ENCODE measurements around the gene TOMM70.
"Not testable (repeated sequence)": the region's sequence is repeated elsewhere in the genome, so short reads cannot be mapped to it uniquely, and the experiment has no call there.

The TOMM70 gene

DNA sequence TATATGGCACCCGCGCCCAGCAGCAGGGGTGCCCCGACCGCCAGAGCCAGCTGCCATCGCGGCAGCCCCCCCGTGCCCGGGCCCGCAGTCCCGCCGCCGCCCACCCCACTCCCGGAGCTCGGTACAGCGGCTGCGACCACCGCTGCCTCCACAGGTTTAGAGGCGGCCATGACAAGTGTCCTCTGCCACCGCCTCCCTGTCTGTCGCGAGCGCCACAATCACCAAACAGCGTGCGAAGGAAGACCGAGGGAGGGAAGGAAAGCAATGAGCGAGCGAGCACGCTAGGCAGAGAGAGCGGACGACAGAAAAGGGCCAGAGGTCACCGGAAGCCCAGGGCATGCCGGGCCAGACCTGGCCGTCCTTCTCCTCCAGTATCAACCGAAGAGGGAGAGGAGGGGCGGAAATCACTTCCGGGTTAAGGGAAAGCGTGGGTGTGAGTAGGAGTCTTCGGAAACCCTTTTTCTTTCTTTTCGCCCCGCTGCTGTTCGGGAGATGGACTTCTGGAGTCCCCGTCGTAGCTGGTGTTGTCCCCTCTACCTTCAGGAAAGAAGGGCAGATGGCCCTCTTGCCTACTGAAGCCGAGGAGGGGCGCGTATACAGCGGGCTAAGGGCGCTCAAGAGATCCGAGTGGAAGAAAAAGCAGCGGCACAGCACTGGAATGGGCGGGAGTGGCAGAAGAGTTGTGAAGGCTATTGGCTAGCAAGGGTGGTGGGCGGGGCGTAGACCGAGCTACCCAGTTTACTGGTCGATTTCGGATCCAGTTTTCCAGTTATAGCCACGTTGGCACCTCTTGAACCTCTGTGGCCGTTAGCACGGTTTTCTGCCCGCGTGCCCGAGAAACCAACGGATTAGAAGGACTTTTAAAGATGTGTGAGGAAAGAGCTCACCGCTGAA lies at the start of gene TOMM70, which contains the start of gene LNP1:
Gene TOMM70, minus strand, starts transcription at position 310 of the 894 bp plus-strand sequence. Its CDS starts 140 bp downstream, at position 170.
Gene LNP1, plus strand, starts transcription at position 760 of the 894 bp plus-strand sequence. CDS start 28,191 bp downstream, outside the sequence.
- peak; percentile 97 for DNase-seq

GRCh38 chr3:100449214-100449613 lies 48.3 kb upstream of the TOMM70 start:
- DNase-seq: no peak

DNA sequence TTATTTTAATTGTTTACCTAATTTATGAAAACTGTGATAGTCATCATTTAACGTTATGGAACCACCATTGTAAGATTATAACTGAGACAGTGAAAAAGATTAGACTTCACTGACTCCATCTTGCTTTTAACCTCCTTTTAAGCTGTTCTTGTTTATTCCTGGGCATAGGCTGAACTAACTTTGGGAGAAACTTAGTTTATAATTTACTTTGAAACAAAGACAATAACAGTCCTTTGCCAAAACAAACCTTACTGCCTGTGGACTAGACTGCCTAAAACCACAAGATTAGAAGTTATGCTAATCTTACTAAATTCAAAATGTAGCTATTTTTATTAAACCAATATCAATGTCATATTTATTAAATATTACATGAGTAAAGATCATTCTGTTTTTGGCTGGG lies 47.2 kb upstream of the TOMM70 start:
- no peak for DNase-seq

DNA sequence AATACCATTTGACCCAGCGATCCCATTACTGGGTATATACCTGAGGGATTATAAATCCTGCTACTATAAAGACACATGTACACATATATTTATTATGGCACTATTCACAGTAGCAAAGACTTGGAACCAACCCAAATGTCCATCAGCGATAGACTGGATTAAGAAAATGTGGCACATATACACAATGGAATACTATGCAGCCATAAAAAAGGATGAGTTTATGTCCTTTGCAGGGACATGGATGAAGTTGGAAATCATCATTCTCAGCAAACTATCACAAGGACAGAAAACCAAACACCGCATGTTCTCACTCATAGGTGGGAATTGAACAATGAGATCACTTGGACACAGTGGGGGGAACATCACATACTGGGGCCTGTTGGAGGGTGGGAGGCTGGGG lies 46.2 kb upstream of the TOMM70 start:
- DNase-seq: not testable (repeated sequence)

DNA sequence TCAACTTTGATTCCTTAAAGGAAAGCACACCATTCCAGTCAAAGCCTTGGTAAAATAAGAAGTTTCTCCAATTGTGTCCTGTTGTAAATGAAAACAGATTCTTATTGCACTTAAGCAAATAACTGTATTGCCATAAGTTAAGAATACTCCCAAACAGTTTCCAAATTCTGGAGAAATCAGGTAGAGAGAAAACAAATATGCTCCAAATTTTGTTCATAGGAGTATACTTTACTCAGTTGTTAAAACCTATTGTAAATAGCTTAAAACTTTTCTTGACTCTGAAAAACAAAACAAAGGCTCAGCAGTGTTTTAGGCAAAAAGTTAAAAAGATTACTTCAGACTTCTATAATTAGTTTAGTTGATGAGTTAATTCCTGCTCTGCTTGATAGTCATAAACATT lies 42.8 kb upstream of the TOMM70 start:
- no peak for DNase-seq

DNA sequence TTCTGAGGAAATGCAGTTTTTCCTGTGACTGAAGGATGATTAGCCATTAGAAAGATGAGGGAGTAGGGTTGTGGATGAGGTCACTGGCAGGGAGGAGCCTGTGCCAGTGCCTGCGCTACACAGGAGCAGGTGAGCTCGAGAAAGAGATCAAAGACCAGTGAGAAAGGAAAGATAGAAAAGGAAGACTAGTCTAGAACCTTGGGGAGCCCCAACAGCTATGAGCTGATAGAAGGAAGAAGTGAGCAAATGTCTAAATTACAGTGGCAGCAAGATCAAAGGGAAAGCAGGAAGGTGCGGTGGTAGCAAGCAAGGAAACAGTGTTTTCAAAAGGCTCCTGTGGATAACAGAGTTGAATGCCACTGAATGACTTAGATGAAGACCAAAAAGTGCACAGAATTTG lies 40.0 kb upstream of the TOMM70 start:
- no peak for DNase-seq

DNA sequence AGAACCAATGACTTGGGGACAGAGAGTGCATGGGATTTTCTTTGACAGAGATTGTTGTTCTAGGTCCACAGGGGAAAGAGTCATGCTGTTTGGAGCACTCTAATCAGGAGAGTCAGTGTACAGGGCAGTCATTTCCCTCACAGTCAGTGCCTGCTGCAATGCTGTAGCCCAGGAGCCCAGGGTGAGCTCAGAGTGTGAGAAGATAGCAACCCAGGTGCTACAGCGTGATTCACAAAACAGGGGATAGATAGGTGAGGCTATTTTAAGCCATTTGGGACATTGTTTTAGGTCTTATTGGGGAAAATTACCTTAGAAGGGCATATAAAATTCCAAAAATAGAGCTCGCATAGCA lies 37.7 kb upstream of the TOMM70 start:
- DNase-seq: no peak

DNA sequence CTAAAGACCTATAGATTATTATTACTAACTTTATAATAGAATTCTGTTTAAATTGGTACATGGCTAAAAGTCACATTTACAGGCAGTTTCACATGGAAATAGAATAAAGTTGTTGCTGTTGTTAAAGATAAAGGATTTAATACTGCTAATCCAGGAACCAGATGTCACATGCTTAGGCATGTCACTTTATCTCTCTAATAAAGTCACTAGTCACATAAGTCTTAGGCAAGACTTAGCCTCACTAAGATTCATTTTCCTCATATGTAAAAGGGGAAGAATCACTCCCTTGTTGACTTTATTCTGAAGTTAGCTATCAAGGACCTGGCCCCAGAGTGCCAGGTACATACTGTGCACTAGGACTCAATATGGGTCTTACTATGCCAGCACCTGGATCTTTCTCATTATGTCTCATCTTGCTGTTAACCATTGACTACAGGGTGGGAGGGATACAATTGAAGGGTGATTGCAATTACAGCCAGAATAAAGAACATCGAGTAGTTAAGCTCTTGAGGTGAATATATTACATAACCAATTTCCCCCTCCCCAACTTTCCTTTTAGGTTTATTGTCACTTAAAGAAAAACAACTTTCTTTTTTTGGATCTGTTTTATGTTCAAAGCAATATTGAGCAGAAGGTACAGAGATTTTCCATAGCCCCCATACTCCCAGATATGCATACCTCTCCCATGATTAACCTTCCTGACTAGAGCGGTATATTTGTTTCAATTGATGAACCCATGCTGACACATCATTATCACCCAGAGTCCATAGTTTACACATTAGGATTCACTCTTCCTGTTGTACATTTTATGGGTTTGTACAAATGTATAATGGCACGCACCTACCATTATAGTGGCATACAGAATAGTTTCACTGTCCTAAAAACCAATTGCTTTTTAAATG lies 37.1 kb upstream of the TOMM70 start:
- DNase-seq: no peak

- peak; percentile 49 for DNase-seq
These were observed 36.1 kb upstream of the TOMM70 start for GRCh38 chr3:100436951-100437350.

GRCh38 chr3:100429187-100429716 lies 28.4 kb upstream of the TOMM70 start:
- DNase-seq: no peak

DNA sequence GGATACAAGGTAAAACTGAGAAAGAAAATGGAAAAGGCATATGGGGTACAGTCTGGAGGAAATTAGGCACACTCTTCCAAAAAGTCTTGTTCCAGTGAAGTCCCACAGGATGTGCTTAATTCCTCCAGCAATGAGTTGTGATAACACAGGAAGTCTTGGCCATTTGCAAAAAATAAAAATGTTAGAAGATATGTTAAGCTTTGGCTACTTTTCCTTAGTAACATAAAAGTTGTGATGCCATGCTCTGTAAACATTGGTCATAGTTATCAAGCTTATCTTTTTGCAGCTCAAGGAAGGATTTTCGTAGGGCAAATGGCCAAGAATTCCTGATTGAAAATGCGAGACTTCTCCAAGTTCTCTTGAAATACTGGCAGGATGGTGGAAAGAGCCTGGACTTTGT lies 26.8 kb upstream of the TOMM70 start:
- DNase-seq: peak; percentile 16

DNA sequence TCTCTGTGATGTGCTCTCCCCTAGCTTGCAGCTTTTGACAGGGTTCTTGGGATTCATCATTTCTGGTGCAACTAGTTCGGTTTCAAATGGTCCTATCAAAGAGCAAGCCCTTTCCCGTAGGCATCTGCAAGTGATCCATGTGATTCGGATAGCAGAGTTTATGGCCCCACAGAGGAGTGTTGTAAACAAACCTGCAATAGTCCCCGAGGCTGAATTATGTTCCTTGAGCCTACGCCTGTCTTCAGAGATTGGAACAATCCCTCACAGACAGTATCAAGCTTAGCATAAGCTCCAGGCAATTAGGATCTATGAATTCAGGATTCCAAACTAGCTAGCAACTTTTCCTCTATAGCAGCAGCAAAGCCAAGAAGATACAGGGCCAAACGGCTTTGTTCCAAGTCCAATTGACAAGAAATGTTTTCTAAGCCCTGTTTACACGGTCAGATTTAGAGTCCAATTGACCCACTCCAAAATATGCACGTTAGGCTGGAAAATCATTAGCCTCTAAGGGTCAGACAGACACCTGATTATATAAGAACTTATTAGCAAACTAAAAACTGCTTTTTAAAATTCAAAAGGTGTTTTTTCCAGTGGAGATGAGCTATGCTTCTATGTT lies 25.3 kb upstream of the TOMM70 start:
- DNase-seq: no peak

DNA sequence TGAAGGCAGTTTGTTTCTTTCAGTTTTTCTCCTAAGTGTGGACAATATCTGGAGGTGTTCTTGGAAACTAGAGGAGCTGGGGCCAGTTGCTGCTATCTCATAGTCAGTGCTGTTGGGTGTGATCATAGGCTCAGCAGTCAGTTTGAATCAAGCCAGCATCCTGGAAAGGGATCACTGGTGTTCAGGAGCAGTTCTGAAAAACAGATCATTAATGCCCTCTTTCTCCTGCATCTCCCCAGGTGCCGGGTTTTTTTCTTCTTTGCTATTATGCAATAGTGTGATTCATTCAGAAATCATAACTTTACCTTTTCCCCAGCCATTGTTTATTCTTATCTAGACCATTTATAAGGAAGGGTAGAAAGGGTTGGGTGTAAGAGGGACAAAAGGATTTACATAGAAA lies 24.4 kb upstream of the TOMM70 start:
- no peak for DNase-seq

- no peak for DNase-seq
These were observed 23.4 kb upstream of the TOMM70 start for GRCh38 chr3:100424261-100424660.

DNA sequence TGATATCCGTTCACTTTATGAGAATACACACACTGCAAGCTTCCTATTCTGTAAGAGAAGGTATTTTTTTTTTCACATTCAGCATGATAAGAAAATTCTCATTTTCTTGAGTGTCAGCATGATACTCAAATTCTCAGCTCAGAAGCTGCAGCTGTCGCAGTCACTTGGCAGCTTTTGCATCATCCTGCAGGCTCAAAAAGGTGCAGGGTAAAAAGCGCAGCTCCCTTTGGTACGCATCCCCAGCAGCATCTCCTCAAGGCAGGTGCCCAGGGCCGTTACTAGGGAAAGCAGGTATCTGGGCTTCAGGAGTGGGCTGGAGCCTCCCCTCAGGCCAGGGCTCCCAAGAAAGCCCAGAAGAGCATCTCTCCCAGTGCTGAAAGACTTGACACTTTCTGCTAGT lies 22.7 kb upstream of the TOMM70 start:
- no peak for DNase-seq

GRCh38 chr3:100420885-100421284 lies 20.0 kb upstream of the TOMM70 start:
- DNase-seq: no peak

- DNase-seq: no peak
These were observed 18.5 kb upstream of the TOMM70 start for GRCh38 chr3:100419406-100419805.

GRCh38 chr3:100416863-100417262 lies 16.0 kb upstream of the TOMM70 start:
- no peak for DNase-seq

DNA sequence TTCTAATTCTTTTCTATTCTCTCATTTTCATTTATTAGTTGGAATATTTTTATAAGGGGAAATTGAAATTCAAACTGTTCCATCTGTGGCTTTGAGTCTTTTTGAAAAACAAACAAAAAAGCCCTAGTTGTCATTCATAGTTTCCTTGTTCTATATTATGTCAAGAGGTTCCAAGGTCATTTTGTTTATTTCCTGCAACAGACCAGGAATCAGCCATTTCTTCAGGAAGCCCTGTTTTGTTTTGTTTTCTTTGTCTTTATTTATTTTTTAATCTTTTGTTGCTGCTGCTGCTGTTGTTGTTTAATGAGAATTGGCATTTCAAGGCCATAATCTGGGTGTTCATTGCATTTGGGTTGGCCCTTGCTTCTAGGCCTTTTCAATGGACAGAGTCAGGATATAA lies 15.3 kb upstream of the TOMM70 start:
- no peak for DNase-seq

GRCh38 chr3:100413613-100414012 lies 12.7 kb upstream of the TOMM70 start:
- DNase-seq: no peak

DNA sequence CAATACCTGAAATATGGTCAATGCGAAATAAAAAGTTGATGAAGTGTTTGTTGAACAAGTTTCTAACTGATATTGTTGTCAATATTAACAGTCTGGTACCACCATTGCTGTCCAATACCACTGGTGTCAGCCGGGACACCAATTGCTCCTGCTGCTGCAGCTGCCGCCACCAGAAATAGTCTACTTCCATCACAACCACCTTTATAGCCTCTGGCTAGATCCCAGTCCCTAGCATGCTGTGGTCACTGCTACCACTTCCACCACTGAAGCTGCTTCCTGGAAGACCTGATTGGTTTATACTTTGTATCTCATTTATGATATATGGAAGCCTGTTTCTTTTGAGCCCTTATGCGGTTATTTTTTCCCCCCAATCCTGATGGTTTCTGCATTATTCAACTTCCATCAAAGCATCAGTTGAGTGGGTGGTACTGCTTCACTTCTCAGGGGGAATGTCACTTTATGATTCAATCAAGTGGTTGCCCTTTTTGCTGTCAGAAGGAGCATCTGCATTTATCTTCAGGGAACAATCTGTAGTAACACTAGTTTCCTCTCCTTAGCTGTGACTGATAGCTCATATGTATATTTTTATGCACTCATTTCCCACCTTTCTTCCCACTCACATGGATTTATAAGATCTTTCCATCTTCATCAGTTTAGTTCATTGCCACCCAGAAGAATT lies 12.2 kb upstream of the TOMM70 start:
- no peak for DNase-seq
